NCI-H1092 (cell line): ENCODE results near the gene ADAM17.
"Not testable (repeated sequence)": the region's sequence is repeated elsewhere in the genome, so short reads cannot be mapped to it uniquely, and the experiment has no call there.

ENCODE experiments used
- DNase-seq: peaks from one replicate; lab custom pipeline; 2025; lab: John Stamatoyannopoulos, UW

Gene ADAM17

DNA sequence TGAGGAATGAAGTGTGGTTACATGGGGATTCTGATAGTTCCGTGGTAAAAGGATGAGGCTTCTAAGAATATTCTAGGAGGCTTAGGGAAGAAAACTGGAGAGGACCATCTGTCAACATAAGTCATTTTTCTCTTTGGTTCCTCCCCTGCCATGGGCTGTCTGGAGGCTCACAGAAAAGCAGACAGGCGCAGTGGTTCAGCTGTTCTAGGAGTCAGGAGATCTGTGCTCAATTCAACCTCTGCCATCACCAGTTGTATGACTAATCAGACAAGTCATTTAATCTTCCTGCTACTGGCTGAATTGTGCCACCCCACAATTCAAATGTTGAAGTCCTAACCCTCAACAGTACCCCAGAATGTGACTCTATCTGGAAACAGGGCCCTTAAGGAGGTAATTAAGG, 36.4 kb downstream of the ADAM17 start:
- DNase-seq = no peak

GRCh38 chr2:9518780-9519179, 36.9 kb downstream of the ADAM17 start:
- no peak for DNase-seq

- no peak for DNase-seq
These were observed 37.5 kb downstream of the ADAM17 start for GRCh38 chr2:9518163-9518562.

DNA sequence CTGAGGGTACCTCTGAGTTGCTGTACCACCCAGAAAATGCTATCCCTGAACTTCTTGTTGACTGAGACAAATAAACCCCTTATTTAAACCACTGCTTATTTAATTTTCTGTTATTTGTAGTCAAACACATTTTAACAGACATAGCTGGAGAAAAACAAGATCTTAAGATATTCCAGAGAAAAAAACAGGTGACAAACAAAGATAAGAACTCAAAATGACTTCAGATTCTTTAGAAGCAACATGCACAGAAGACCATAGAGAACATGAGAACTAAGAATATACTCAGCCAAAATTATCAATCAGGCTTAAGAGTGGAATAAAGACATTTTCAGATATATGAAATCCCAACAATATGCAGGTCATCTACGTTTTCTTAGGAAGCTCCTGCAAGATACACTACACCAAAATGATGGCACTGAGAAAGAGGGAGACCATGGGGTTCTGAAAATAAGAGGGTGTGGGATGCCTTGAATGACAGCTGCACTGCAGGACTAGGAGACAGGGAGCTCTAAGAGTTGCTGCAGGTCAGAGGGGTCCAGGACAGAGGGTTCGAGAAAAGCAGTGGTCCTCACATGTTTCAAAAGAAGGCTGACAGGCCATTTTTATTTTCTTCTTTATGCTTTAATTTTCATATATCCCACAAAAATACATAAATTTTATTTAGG, 38.4 kb downstream of the ADAM17 start:
- no peak for DNase-seq

DNA sequence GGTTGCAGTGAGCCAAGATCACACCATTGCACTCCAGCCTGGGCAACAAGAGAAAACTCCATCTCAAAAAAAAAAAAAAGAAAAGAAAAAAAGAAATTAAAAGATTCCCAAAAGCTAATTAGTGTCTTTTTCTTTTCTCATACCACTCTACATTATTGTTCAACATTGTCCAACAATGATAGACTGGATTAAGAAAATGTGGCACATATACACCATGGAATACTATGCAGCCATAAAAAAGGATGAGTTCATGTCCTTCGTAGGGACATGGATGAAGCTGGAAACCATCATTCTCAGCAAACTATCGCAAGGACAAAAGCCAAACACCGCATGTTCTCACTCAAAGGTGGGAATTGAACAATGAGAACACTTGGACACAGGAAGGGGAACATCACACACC, 41.7 kb downstream of the ADAM17 start:
- DNase-seq = not testable (repeated sequence)

GRCh38 chr2:9508931-9509330, 46.7 kb downstream of the ADAM17 start:
- no peak for DNase-seq

DNA sequence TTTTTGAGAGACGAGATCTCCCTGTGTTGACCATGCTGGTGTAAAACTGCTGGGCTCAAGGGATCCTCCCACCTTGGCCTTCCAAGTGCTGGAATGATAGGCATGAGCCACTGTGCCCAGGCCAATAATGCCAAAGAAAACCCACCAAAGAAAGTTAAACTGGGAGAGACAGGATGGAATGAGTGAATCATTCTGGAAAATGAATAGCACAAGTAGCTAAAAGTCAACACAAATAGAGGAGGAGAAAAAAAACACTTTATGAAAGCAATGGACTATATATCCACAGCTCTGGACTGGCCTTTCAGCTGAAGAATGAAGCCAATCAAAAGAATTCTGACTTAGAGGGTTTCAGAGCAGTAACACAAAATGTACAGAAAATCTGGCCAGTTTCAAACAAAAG, 57.4 kb downstream of the ADAM17 start:
- no peak for DNase-seq

- no peak for DNase-seq
These were observed 58.6 kb downstream of the ADAM17 start for GRCh38 chr2:9497017-9497416.

DNA sequence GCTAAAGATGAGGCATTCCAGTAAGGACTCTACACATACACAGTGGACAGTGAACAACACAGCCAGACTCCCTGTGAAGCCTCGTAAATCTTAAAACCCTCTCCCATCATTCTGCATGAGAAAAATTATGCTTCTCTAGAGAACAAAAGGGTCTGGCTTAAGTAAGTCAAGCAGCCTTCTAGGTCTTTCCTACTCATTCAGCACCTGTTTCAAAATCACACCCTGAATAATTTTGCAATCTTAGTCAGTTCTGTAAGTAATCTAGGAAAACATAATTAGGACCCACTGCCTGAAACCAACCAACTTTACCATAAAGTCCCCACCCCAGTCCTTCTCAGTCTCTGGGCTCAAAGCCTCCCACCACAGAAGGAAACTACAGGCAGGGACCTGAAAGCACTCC, 61.5 kb downstream of the ADAM17 start:
- no peak for DNase-seq

GRCh38 chr2:9493478-9493877, 62.2 kb downstream of the ADAM17 start:
- no peak for DNase-seq

GRCh38 chr2:9492927-9493326, 62.7 kb downstream of the ADAM17 start:
- no peak for DNase-seq

DNA sequence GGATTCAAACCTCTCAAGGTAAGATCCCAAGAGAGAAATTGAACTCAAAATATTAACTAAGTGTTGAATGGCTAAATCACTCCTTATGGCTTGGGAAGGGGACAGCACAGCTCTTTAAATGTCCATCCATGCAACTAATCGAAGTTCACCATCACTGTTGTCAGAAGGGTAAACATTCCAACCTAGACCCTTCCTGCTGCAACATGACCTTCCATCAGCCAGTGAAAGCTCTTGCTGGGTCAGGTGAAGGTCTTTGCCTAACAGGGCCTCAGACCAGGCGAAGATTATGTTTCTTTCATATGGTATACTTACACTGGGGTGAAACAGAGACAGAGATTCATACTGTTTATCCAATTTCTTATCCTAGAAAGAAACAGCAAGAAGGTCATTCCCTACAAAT, 64.8 kb downstream of the ADAM17 start:
- no peak for DNase-seq

- DNase-seq = no peak
These were observed 66.8 kb downstream of the ADAM17 start for GRCh38 chr2:9488583-9489547.

DNA sequence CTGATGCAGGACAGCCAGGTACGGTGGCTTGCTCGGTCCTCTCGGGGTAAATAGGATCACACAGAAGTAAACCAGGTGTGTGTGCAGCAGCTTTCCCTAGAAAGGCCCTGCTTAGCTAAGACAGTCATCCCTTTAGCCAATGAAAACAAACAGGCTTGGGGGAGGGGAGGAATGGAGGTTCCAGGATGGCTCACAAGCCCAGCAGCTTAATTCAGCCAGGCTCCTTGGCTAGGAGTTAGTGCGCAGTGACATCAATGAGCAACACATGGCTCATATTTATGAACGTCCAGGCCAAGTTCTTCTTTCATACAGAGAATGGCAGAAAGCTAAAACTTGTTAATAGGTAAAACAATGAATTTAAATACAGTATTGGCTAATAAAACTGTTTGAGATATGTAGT, 71.1 kb downstream of the ADAM17 start:
- no peak for DNase-seq

DNA sequence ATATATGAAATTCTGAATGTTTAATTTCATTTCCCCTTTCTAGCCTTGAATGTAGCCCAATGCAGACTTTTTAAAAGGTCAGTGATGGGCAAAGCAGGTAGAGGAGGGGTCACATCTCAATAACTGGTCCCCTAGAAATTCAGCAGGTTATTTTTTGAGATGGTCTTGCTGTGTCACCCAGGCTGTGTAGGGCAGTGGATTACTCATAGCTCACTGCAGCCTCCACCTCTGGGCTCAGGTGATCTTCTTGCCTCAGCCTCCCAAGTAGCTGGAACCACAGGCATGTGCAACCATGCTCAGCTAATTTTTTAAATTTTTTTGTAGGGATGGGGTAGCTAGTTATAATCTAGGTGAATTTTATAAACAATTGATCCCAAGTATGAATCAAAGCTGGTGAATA, 72.5 kb downstream of the ADAM17 start:
- no peak for DNase-seq

DNA sequence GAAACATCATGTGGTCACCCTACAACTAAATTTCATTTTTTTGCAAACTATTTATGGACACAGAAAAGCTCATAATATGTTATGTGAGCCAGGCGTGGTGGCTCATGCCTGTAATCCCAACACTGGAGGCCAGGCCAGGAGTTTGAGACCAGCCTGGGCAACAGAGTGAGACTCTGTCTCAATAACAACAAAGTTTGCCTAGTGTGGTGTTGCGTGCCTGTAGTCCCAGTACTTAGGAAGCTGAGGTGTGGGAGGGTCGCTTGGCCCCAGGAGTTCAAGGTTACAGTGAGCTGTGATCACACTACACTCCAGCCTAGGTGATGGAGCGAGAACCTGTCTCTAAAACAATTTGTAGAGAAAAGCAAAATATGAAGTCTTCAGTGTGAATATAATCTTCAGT, 75.5 kb downstream of the ADAM17 start:
- DNase-seq = no peak

- DNase-seq = no peak
These were observed 77.1 kb downstream of the ADAM17 start for GRCh38 chr2:9478526-9478925.

- DNase-seq = no peak
These were observed 77.7 kb downstream of the ADAM17 start for GRCh38 chr2:9477914-9478313.

DNA sequence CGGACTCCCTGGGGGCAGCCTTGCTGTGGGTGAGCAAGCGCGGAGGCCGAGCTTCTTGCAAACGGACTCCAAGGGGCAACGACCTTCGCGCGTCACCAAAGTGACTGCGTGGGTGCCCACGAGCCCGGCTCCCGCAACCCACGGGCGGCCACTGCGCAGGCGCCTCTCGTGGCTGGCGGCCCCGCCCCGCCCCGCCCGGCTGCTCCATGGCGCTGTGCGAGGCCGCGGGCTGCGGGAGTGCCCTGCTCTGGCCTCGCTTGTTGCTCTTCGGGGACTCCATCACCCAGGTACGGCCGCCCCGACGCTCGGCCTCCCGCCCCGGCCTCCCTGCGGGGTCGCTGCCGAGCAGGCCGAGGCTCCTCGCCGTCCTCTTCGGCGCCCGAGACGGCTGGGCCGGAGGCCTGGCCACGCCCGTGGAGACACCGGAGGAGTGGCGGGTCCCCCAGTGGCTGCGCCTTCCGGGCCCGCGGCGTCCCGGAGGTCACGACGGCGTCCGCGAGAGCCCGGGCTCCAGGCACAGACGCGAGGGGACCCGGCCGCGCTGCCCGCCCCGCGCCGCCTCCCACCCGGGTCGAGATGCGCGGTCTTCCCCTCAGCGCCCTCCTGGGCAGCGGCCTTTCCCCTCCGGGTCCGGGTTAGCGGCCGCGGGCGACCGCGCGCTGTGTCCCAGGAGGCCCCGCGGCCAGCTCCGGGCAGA, 81.1 kb downstream of the ADAM17 start, which contains the start of gene IAH1:
IAH1 (plus strand) TSS at position 191 of the 697 bp plus-strand sequence; CDS start at position 207, 16 bp downstream.
- peak; percentile 11 for DNase-seq

DNA sequence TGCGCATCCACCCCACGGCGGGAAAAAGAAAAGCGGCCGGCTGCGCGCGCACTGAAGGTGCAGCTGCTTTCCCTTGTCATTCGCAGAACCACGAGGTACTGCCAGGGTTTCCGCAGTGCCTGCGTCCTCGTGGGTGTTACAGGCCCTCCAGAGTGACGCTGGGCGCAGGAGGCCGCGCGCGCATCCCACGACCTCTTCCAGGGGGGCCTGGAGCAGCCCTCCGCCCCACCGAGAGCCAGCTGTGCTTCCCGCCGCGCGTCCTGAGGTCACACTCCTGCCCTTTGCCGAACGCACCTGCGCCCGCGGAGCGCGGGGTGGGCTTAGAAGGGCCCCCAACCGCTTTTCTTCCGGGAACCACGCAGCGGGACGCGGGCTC, 81.7 kb downstream of the ADAM17 start:
- DNase-seq = peak; percentile 16

DNA sequence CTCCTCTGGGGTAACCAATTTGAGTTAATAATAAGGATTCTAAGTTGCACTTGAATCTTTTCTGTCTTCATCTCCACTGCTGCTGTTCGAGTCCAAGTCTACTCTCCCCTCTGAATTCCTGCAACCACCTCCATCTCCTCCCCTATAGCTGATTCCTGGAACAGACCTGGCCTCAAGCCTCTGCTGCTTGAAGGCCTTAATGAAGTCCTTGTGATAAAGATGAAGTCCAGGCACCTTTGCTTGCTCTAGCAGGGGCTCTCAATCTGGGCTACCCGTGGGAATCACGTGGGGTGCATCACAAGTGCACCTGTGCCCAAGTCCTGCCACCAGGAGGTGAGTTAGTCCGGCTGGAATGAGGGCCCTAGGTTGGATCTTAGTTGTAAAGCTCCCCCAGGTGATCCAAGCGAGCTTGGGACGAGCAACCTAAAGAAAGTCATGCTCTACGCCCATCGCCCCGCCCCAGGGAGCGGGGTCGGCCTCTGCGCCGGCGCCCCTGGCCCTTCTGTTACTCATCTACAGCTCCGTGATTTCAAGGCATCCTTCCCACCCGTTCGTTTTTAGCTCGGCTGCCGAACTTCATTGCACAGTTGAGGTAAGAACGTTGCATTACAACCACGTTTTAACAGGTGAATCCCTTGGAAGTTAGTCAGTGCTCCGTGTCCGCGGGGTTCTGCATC, 82.2 kb downstream of the ADAM17 start:
- no peak for DNase-seq

DNA sequence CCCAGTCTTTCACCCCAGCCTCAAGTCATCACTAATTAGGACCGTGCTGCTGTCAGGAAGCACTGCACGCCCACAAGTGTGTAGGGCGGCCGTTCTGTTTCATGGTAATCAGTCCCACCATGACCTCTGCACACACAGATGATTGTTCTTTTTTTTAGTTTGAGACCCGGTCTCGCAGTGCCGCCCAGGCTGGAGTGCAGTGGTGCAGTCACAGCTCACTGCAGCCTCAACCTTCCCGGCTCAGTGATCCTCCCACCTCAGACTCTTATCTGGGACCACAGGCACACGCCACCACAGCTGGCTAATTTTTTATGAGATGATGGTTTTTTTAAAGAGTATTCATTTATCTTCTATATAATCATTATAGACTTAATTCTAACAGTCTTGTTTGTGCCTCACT, 83.1 kb downstream of the ADAM17 start:
- DNase-seq = no peak
